GM21619 (cell line): Measurements from ENCODE around the gene HOXA7.

Experiments
- ATAC-seq: cut with Tn5 transposase; IDR thresholded peaks from one replicate; pipeline ENCODE4 v1.9.1; 2021; ENCODE audit not compliant: unreplicated experiment

HOXA7 gene

GRCh38 chr7:27109466-27110185 lies 46.8 kb downstream of the HOXA7 start:
- ATAC-seq: no peak

- ATAC-seq: no peak
Observed at GRCh38 chr7:27108390-27109127, 47.9 kb downstream of the HOXA7 start.

GRCh38 chr7:27107391-27108381 lies 48.8 kb downstream of the HOXA7 start:
- ATAC-seq: no peak

- no peak for ATAC-seq
Observed at GRCh38 chr7:27106901-27107240, 49.6 kb downstream of the HOXA7 start.

- ATAC-seq: no peak
Observed at GRCh38 chr7:27106181-27106900, 50.1 kb downstream of the HOXA7 start.

- no peak for ATAC-seq
Observed at GRCh38 chr7:27105301-27106031, 51.0 kb downstream of the HOXA7 start.

- no peak for ATAC-seq
Observed at GRCh38 chr7:27104341-27105058, 52.0 kb downstream of the HOXA7 start.
